ENCODE measurements around the gene CRELD1.

Gene CRELD1, protein sequence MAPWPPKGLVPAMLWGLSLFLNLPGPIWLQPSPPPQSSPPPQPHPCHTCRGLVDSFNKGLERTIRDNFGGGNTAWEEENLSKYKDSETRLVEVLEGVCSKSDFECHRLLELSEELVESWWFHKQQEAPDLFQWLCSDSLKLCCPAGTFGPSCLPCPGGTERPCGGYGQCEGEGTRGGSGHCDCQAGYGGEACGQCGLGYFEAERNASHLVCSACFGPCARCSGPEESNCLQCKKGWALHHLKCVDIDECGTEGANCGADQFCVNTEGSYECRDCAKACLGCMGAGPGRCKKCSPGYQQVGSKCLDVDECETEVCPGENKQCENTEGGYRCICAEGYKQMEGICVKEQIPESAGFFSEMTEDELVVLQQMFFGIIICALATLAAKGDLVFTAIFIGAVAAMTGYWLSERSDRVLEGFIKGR

DNA sequence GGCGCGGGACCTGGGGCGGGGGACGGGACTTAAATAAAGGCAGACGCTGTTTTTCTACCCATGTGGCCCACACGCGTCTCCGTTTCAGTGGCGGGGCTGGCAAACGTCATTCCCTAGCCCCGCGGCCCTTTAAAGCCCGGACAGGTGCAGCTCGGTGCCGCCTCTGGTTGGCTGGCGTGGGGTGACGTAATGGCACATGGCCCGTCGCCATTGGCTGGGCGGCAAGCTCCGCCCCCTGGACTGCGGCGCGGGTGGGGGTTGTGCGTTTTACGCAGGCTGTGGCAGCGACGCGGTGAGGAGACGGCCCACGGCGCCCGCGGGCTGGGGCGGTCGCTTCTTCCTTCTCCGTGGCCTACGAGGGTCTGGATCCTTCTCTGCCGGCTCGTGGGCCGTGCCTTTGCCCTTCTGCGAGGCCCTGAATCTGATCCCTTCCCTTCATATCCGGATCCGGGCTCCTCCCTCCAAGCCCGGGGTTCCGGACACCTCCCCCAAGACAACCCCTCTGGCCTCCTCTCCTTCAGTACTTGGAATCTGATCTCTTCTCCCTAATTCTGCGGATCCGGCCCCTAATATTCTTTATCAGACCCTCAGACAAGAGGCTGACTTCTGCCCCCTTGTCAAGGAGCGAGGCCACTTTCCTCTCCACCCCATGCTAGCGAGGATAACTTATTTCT lies at the start of gene CRELD1:
Gene CRELD1 (plus strand): TSS at position 274 of the 674 bp plus-strand sequence. CDS start 605 bp downstream, outside the sequence.
- peak within 1 kb of the TSS; percentile 85 for H3K4me2 ChIP-seq (ENCODE audit: low read length)
- no peak for TF ChIP-seq EZH2 (IDR thresholded peaks at IDR 0.05; ENCODE audit: borderline replicate concordance, low read length)
- TF ChIP-seq, protein P1, sequence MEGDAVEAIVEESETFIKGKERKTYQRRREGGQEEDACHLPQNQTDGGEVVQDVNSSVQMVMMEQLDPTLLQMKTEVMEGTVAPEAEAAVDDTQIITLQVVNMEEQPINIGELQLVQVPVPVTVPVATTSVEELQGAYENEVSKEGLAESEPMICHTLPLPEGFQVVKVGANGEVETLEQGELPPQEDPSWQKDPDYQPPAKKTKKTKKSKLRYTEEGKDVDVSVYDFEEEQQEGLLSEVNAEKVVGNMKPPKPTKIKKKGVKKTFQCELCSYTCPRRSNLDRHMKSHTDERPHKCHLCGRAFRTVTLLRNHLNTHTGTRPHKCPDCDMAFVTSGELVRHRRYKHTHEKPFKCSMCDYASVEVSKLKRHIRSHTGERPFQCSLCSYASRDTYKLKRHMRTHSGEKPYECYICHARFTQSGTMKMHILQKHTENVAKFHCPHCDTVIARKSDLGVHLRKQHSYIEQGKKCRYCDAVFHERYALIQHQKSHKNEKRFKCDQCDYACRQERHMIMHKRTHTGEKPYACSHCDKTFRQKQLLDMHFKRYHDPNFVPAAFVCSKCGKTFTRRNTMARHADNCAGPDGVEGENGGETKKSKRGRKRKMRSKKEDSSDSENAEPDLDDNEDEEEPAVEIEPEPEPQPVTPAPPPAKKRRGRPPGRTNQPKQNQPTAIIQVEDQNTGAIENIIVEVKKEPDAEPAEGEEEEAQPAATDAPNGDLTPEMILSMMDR (IDR thresholded peaks at IDR 0.05; ENCODE audit: low read length): no peak
- H3K4me3 ChIP-seq (ENCODE audit: low read depth, low read length, poor library complexity, severe bottlenecking): peak within 1 kb of the TSS; percentile 74
- no peaks in the 10 kb centered on the region for H3K9me3 ChIP-seq (ENCODE audit: low read length)
- H3K27me3 ChIP-seq (ENCODE audit: insufficient read depth, low read length): no peaks in the 10 kb centered on the region; the same call in 1 of the 2 replicates
- no peaks in the 10 kb centered on the region for H3K9me2 ChIP-seq (ENCODE audit: low read depth, low read length)
- H3K27ac ChIP-seq (ENCODE audit: low read depth, low read length, poor library complexity, severe bottlenecking): peak within 1 kb of the TSS; percentile 62
- H3K36me3 ChIP-seq (ENCODE audit: insufficient read depth, low read length): peaks cover 29% of the 10 kb centered on the region
- H3K9ac ChIP-seq (ENCODE audit: low read length): peak within 1 kb of the TSS; percentile 81
- no peaks in the 10 kb centered on the region for H4K20me1 ChIP-seq (ENCODE audit: insufficient read depth, low read length)
- no peaks in the 10 kb centered on the region for H3K79me2 ChIP-seq (ENCODE audit: insufficient read depth, low read length)
- no peak within 1 kb of the TSS for H2AFZ ChIP-seq (ENCODE audit: low read length)
- H3K4me1 ChIP-seq (ENCODE audit: insufficient read depth, low read length, severe bottlenecking): peaks cover 26% of the 10 kb centered on the region
- H3F3A ChIP-seq (ENCODE audit: insufficient read depth, low read length): no peaks in the 10 kb centered on the region

DNA sequence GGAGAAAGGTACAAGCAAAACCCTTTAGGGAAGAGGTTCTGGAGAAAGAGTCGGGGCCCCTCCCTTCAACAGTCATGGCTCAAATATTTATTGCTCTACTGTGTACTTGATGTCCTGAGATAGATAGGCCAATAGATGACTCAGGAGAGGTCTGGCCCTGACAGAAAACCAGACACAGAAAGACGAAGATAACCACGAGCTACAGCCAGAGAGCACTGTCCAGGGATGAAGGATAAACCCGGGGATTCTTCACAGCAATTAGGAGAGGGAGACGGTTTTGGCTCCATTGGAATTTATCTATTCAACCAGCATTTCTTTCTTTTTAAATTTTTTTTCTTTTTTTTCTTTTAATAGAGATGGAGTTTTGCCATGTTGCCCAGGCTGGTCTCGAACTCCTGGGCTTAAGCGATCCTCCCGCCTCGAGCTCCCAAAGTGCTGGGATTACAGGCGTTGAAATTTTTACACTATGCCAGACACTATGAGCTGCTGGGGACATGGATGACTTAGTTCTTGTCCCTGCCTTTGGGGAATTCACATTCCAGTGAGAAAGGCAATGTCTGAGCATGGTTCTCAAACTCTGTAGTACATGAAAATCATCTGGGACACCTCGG lies 49.0 kb upstream of the CRELD1 start:
- Histone ChIP-seq H3K9me3 (ENCODE audit: low read length) (no peaks in the 10 kb centered on the region), H3K36me3 (ENCODE audit: insufficient read depth, low read length) (no peaks in the 10 kb centered on the region), H3K9ac (ENCODE audit: low read length) (no peak overlapping the region), H4K20me1 (ENCODE audit: insufficient read depth, low read length) (no peaks in the 10 kb centered on the region), H2AFZ (ENCODE audit: low read length) (no peak overlapping the region), H3K4me3 (ENCODE audit: low read depth, low read length, poor library complexity, severe bottlenecking) (no peak overlapping the region), H3K9me2 (ENCODE audit: low read depth, low read length) (no peaks in the 10 kb centered on the region), H3K4me2 (ENCODE audit: low read length) (no peak overlapping the region), H3K4me1 (ENCODE audit: insufficient read depth, low read length, severe bottlenecking) (no peaks in the 10 kb centered on the region), H3K27me3 (ENCODE audit: insufficient read depth, low read length) (peaks cover 4% of the 10 kb centered on the region; the same call in 1 of the 2 replicates), H3K79me2 (ENCODE audit: insufficient read depth, low read length) (no peaks in the 10 kb centered on the region), H3K27ac (ENCODE audit: low read depth, low read length, poor library complexity, severe bottlenecking) (no peak overlapping the region), H3F3A (ENCODE audit: insufficient read depth, low read length) (no peaks in the 10 kb centered on the region)
- TF ChIP-seq, protein P1 (IDR thresholded peaks at IDR 0.05; ENCODE audit: low read length): no peak
- no peak for TF ChIP-seq EZH2 (IDR thresholded peaks at IDR 0.05; ENCODE audit: borderline replicate concordance, low read length)

DNA sequence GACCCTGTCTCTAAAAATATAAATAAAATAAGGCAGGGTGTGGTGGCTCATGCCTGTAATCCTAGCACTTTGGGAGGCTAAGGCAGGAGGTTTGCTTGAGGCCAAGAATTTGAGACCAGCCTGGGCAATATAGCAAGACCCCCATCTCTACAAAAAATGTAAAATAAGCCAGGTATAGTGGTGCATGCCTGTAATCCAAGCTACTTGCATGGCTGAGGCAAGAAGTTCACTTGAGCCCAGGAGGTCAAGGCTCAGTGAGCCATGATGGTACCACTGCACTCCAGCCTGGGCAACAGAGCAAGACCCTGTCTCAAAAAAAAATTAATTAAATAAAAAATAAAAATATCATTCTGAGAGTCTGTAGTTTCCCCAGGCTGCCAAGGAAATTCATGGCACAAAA lies 47.3 kb upstream of the CRELD1 start:
- H3K9me2 ChIP-seq (ENCODE audit: low read depth, low read length): no peaks in the 10 kb centered on the region
- H4K20me1 ChIP-seq (ENCODE audit: insufficient read depth, low read length): no peaks in the 10 kb centered on the region
- H3K27ac ChIP-seq (ENCODE audit: low read depth, low read length, poor library complexity, severe bottlenecking): no peak overlapping the region
- no peak overlapping the region for H3K4me3 ChIP-seq (ENCODE audit: low read depth, low read length, poor library complexity, severe bottlenecking)
- no peaks in the 10 kb centered on the region for H3F3A ChIP-seq (ENCODE audit: insufficient read depth, low read length)
- peaks cover 4% of the 10 kb centered on the region; the same call in 1 of the 2 replicates for H3K27me3 ChIP-seq (ENCODE audit: insufficient read depth, low read length)
- H3K4me2 ChIP-seq (ENCODE audit: low read length): no peak overlapping the region
- peaks cover 9% of the 10 kb centered on the region for H3K4me1 ChIP-seq (ENCODE audit: insufficient read depth, low read length, severe bottlenecking)
- H3K9ac ChIP-seq (ENCODE audit: low read length): no peak overlapping the region
- TF ChIP-seq EZH2 (IDR thresholded peaks at IDR 0.05; ENCODE audit: borderline replicate concordance, low read length): no peak
- TF ChIP-seq, protein P1 (IDR thresholded peaks at IDR 0.05; ENCODE audit: low read length): no peak
- peaks cover 7% of the 10 kb centered on the region for H3K79me2 ChIP-seq (ENCODE audit: insufficient read depth, low read length)
- H3K36me3 ChIP-seq (ENCODE audit: insufficient read depth, low read length): no peaks in the 10 kb centered on the region
- H3K9me3 ChIP-seq (ENCODE audit: low read length): no peaks in the 10 kb centered on the region
- no peak overlapping the region for H2AFZ ChIP-seq (ENCODE audit: low read length)
